Smooth muscle cell (in vitro differentiated cells): Measurements from ENCODE around the gene MIPOL1. TPM values are rescaled to one million over a fixed set of nuclear protein-coding genes. Genes with fewer than 3 reads are reported as not detected.

Experiments used
- DNase-seq: peaks from one replicate; lab custom pipeline; 2025; ENCODE audit not compliant: unreplicated experiment; lab: John Stamatoyannopoulos, UW
- H2AFZ ChIP-seq: fragments of 200-600 bp; sonication (generic); 2 replicates; pipeline ENCODE4 v1.6.0; 2016; ENCODE audit warnings: antibody characterized with exemption, low read depth, mild to moderate bottlenecking
- H3F3A ChIP-seq: fragments of 200-600 bp; sonication (generic); 2 replicates; pipeline ENCODE4 v1.6.0; 2017; ENCODE audit warnings: antibody characterized with exemption, low read depth
- H3K27ac ChIP-seq: fragments of 200-600 bp; sonication (generic); 2 replicates; pipeline ENCODE4 v1.5.1; 2016; ENCODE audit warnings: low read depth, mild to moderate bottlenecking
- H3K27me3 ChIP-seq: fragments of 200-600 bp; sonication (generic); 2 replicates; pipeline ENCODE4 v1.6.1; 2016; ENCODE audit warnings: low read depth, mild to moderate bottlenecking
- H3K36me3 ChIP-seq: fragments of 200-600 bp; sonication (generic); 2 replicates; pipeline ENCODE4 v1.5.1; 2016; ENCODE audit warnings: low read depth
- H3K4me1 ChIP-seq: fragments of 200-600 bp; sonication (generic); 2 replicates; pipeline ENCODE4 v1.5.1; 2016; ENCODE audit warnings: low read depth
- H3K4me2 ChIP-seq: fragments of 200-600 bp; sonication (generic); 2 replicates; pipeline ENCODE4 v1.6.0; 2016; ENCODE audit warnings: mild to moderate bottlenecking
- H3K4me3 ChIP-seq: fragments of 200-600 bp; sonication (generic); 2 replicates; pipeline ENCODE4 v1.5.1; 2016; ENCODE audit warnings: mild to moderate bottlenecking
- H3K79me2 ChIP-seq: fragments of 200-600 bp; sonication (generic); 2 replicates; pipeline ENCODE4 v1.6.0; 2016; ENCODE audit warnings: low read depth, mild to moderate bottlenecking
- H3K9ac ChIP-seq: fragments of 200-600 bp; sonication (generic); 2 replicates; pipeline ENCODE4 v1.6.0; 2016; ENCODE audit warnings: low read depth
- H3K9me3 ChIP-seq: fragments of 200-600 bp; sonication (generic); replicated peaks from 2 replicates; pipeline ENCODE4 v1.5.1; 2016; ENCODE audit warnings: low read depth
- H4K20me1 ChIP-seq: fragments of 200-600 bp; sonication (generic); 2 replicates; pipeline ENCODE4 v1.6.0; 2016; ENCODE audit warnings: low read depth
- CTCF ChIP-seq: fragments of 200-600 bp; sonication (generic); IDR thresholded peaks from 2 replicates; pipeline ENCODE4 v1.5.1; 2017; ENCODE audit warnings: borderline replicate concordance, mild to moderate bottlenecking, antibody characterized with exemption; ENCODE audit not compliant: insufficient read depth, poor library complexity, severe bottlenecking
- WGBS: methylation state at CpG from one replicate; pipeline ENCODE4 v1.1.7; 2016; ENCODE audit warnings: low lambda C conversion rate; 5-methylcytosine and 5-hydroxymethylcytosine counted together
- polyA plus RNA-seq: library from polyadenylated mRNA; unstranded; fragments of >200 nt; fragmentation: Nextera tagmentation; extraction: Ambion mirVana; gene quantifications from 2 replicates; pipeline ENCODE4 v1.2.1, GENCODE V29; 2016
- total RNA-seq: library from RNA; depleted of rRNA; stranded (reverse); fragments of >200 nt; gene quantifications from 2 replicates; pipeline ENCODE4 v1.2.3, GENCODE V29; 2014

The MIPOL1 gene
- total and polyA plus RNA-seq, 2 experiments from 2014 or later, result 3.2 to 5.1 TPM

GRCh38 chr14:37586797-37587130 lies 389.0 kb downstream of the MIPOL1 start:
- H3K27me3 ChIP-seq, result peaks cover 100% of the 10 kb centered on the region
- TF ChIP-seq CTCF, result no peak
- no peak overlapping the region for H2AFZ ChIP-seq
- no peaks in the 10 kb centered on the region for H3K36me3 ChIP-seq
- no peak overlapping the region for H3K4me2 ChIP-seq
- no peak overlapping the region for H3K9ac ChIP-seq
- 8% methylated on average over 1 of the region's 1 CpG for WGBS
- no peaks in the 10 kb centered on the region for H4K20me1 ChIP-seq
- H3K79me2 ChIP-seq, result no peaks in the 10 kb centered on the region
- H3K27ac ChIP-seq, result no peak overlapping the region
- H3K4me3 ChIP-seq, result no peak overlapping the region
- peaks cover 21% of the 10 kb centered on the region for H3K4me1 ChIP-seq
- DNase-seq, result no peak
- no peaks in the 10 kb centered on the region for H3F3A ChIP-seq
- no peaks in the 10 kb centered on the region for H3K9me3 ChIP-seq

GRCh38 chr14:37587131-37587803 lies 389.5 kb downstream of the MIPOL1 start:
- Histone ChIP-seq H3K4me2 (peak overlapping the region; percentile 76), H2AFZ (no peak overlapping the region)
- 22% methylated on average over 4 of the region's 4 CpGs for WGBS

GRCh38 chr14:37587881-37588666 lies 390.3 kb downstream of the MIPOL1 start:
- Histone ChIP-seq H3K9me3 (no peaks in the 10 kb centered on the region), H3K79me2 (no peaks in the 10 kb centered on the region), H3K27me3 (peaks cover 100% of the 10 kb centered on the region), H3F3A (no peaks in the 10 kb centered on the region), H3K9ac (no peak overlapping the region), H4K20me1 (no peaks in the 10 kb centered on the region), H3K36me3 (no peaks in the 10 kb centered on the region), H2AFZ (no peak overlapping the region), H3K4me2 (peak overlapping the region; percentile 76), H3K4me1 (peaks cover 21% of the 10 kb centered on the region), H3K27ac (no peak overlapping the region), H3K4me3 (peak overlapping the region; percentile 37)
- DNase-seq, result no peak
- TF ChIP-seq CTCF, result no peak
- WGBS, result 2% methylated on average over 52 of the region's 63 CpGs

More at GRCh38 chr14:37587131-37587803, 389.5 kb downstream of the MIPOL1 start:
- H3F3A ChIP-seq, result no peaks in the 10 kb centered on the region
- no peak overlapping the region for H3K9ac ChIP-seq
- no peak for DNase-seq
- peaks cover 100% of the 10 kb centered on the region for H3K27me3 ChIP-seq
- no peaks in the 10 kb centered on the region for H4K20me1 ChIP-seq
- peak overlapping the region; percentile 37 for H3K4me3 ChIP-seq
- TF ChIP-seq CTCF, result no peak
- H3K79me2 ChIP-seq, result no peaks in the 10 kb centered on the region
- no peaks in the 10 kb centered on the region for H3K36me3 ChIP-seq
- no peak overlapping the region for H3K27ac ChIP-seq
- H3K4me1 ChIP-seq, result peaks cover 21% of the 10 kb centered on the region
- no peaks in the 10 kb centered on the region for H3K9me3 ChIP-seq
